Caco-2 (cell line): ENCODE results near the gene LENG8. TPM values are rescaled to one million over a fixed set of nuclear protein-coding genes. Genes with fewer than 3 reads are reported as not detected.

Source experiments
- BruUV-seq: library from RNA; stranded (reverse); fragments of 400-500 nt; replicated peaks from 2 replicates; lab custom pipeline; 2021; lab: Mats Ljungman, UMichigan
- CTCF ChIA-PET: fragments of 300-600 bp; sonication (Branson Sonifier 250); formaldehyde crosslinking; loops from one replicate; lab custom pipeline; 2022; ENCODE audit warnings: antibody characterized with exemption; lab: Charles Lee
- POLR2A ChIA-PET: fragments of 300-600 bp; sonication (Branson Sonifier 250); formaldehyde crosslinking; loops from one replicate; lab custom pipeline; 2022; ENCODE audit warnings: antibody characterized with exemption; lab: Charles Lee
- DNase-seq, 2 experiments: peaks; one replicate each; pipeline versions ENCODE4 v3.0.0 to v3.0.0-alpha.2; 2020 to 2022
- H3K27me3 ChIP-seq: replicated peaks from 2 replicates; pipeline ENCODE4 v1.6.0; 2011; ENCODE audit warnings: low read length; ENCODE audit not compliant: control insufficient read depth, insufficient read depth
- H3K36me3 ChIP-seq: 2 replicates; pipeline ENCODE4 v1.5.1; 2011; ENCODE audit warnings: low read length; ENCODE audit not compliant: control insufficient read depth, insufficient read depth
- H3K4me1 ChIP-seq: fragments of 250-450 bp; sonication (Bioruptor Pico); 2 replicates; pipeline ENCODE4 v1.5.1; 2020; ENCODE audit warnings: mild to moderate bottlenecking
- H3K4me3 ChIP-seq: 2 replicates; pipeline ENCODE4 v1.5.1; 2011; ENCODE audit warnings: low read depth, mild to moderate bottlenecking, control low read depth, low read length
- H3K9me3 ChIP-seq: fragments of 250-450 bp; sonication (Bioruptor Pico); 2 replicates; pipeline ENCODE4 v1.5.1; 2020; ENCODE audit warnings: mild to moderate bottlenecking, moderate library complexity
- H3K27ac Mint-ChIP-seq: one replicate; pipeline ENCODE4 v1.8.0; 2022; ENCODE audit warnings: mixed read lengths; ENCODE audit not compliant: unreplicated experiment
- H3K27me3 Mint-ChIP-seq: one replicate; pipeline ENCODE4 v1.8.0; 2022; ENCODE audit warnings: mixed read lengths; ENCODE audit not compliant: insufficient read depth, unreplicated experiment
- H3K36me3 Mint-ChIP-seq: one replicate; pipeline ENCODE4 v1.8.0; 2022; ENCODE audit warnings: mild to moderate bottlenecking, mixed read lengths; ENCODE audit not compliant: insufficient read depth, unreplicated experiment
- H3K4me1 Mint-ChIP-seq: one replicate; pipeline ENCODE4 v1.8.0; 2022; ENCODE audit warnings: low read depth, mixed read lengths; ENCODE audit not compliant: unreplicated experiment
- H3K4me3 Mint-ChIP-seq: one replicate; pipeline ENCODE4 v1.8.0; 2022; ENCODE audit warnings: mild to moderate bottlenecking, moderate library complexity, mixed read lengths; ENCODE audit not compliant: unreplicated experiment
- H3K9me3 Mint-ChIP-seq: one replicate; pipeline ENCODE4 v1.8.0; 2022; ENCODE audit warnings: mixed read lengths; ENCODE audit not compliant: unreplicated experiment
- intact Hi-C: fragments of 100-400 bp; cut with micrococcal nuclease; formaldehyde crosslinking; loops from one replicate; pipeline ENCODE4 v1.10.0; 2022; ENCODE audit not compliant: unreplicated experiment
- total RNA-seq: library from RNA; stranded (reverse); gene quantifications from 2 replicates; pipeline ENCODE4 v1.2.3, GENCODE V29; 2022
- TF ChIP-seq, protein P1 (sequence below), 2 experiments: fragments of 200-600 bp in 1 of 2; IDR thresholded peaks; 1 replicate in 1 of 2; 2 replicates in 1 of 2; pipeline versions ENCODE4 v1.5.1 to v1.8.0; 2011 to 2022; ENCODE audit warnings: antibody characterized with exemption in 1 of 2, control low read depth in 1 of 2, inconsistent platforms in 1 of 2, low read depth in 1 of 2, low read length in 1 of 2, mild to moderate bottlenecking in 1 of 2, moderate library complexity in 1 of 2; ENCODE audit not compliant: insufficient read depth in 1 of 2, severe bottlenecking in 1 of 2, unreplicated experiment in 1 of 2

Gene LENG8
- total RNA-seq, 1 experiment from 2014 or later: 143 TPM

GRCh38 chr19:54455786-54456422, 6.9 kb downstream of the LENG8 start:
- Mint-ChIP-seq H3K9me3 (no peaks in the 10 kb centered on the region), H3K4me1 (peaks cover 11% of the 10 kb centered on the region), H3K36me3 (peaks cover 97% of the 10 kb centered on the region), H3K27ac (no peak overlapping the region), H3K27me3 (no peaks in the 10 kb centered on the region), H3K4me3 (no peak overlapping the region)
- H3K9me3 ChIP-seq: no peaks in the 10 kb centered on the region
- H3K4me1 ChIP-seq: no peaks in the 10 kb centered on the region; the same call in 1 of the 2 replicates
- H3K4me3 ChIP-seq: no peak overlapping the region
- DNase-seq: no peak
- peaks cover 17% of the 10 kb centered on the region for H3K36me3 ChIP-seq
- intact Hi-C loops: no loop called here
- no TSS peak for BruUV-seq
- TF ChIP-seq, protein P1, sequence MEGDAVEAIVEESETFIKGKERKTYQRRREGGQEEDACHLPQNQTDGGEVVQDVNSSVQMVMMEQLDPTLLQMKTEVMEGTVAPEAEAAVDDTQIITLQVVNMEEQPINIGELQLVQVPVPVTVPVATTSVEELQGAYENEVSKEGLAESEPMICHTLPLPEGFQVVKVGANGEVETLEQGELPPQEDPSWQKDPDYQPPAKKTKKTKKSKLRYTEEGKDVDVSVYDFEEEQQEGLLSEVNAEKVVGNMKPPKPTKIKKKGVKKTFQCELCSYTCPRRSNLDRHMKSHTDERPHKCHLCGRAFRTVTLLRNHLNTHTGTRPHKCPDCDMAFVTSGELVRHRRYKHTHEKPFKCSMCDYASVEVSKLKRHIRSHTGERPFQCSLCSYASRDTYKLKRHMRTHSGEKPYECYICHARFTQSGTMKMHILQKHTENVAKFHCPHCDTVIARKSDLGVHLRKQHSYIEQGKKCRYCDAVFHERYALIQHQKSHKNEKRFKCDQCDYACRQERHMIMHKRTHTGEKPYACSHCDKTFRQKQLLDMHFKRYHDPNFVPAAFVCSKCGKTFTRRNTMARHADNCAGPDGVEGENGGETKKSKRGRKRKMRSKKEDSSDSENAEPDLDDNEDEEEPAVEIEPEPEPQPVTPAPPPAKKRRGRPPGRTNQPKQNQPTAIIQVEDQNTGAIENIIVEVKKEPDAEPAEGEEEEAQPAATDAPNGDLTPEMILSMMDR (IDR thresholded peaks at IDR 0.05; ENCODE audit: insufficient read depth in 1 of 2, low read depth in 1 of 2, low read length in 1 of 2, severe bottlenecking in 1 of 2, unreplicated experiment in 1 of 2): no peak
- no peaks in the 10 kb centered on the region for H3K27me3 ChIP-seq
- CTCF ChIA-PET: no interaction called here
- POLR2A ChIA-PET: no interaction called here

DNA sequence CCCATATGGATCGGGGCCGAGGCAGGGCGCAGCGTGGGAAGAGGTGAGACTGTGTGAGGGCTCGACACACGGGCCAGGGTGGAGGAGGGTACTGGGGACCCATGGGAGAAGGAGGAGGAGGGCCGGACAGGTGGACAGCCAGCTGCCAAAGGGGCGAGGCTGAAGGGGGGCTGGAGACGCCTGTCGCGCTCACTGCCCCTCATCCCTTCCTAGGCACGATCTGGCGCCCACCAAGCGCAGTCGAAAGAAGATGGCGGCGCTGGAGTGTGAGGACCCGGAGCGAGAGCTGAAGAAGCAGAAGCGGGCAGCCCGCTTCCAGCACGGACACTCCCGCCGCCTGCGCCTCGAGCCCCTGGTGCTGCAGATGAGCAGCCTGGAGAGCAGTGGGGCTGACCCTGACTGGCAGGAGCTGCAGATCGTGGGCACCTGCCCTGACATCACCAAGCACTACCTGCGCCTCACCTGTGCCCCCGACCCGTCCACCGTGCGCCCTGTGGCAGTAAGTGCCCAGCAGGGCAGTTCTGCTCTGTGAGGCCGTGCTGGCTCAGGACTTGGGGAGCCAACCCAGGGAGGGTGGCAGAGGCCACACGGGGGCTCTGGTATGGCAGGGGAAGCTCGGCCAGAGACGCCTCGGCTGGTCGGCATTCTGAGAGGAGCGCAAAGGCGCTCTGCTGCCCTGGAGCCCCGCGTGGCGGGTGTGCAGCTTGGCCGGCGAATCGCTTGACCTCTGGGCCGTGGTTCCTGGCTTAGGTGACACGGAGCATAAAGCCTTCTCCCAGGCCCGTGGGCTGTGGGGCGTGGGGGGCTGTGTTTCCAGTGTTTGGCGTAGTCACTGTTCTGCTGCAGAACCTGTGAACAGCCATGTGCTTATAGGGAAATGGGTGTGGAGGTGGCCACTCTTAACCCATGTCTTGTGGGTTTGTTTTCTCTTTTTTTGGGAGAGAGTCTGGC, 7.7 kb downstream of the LENG8 start:
- Mint-ChIP-seq H3K4me3 (no peak overlapping the region), H3K9me3 (no peaks in the 10 kb centered on the region), H3K27ac (no peak overlapping the region), H3K27me3 (no peaks in the 10 kb centered on the region), H3K36me3 (peaks cover 97% of the 10 kb centered on the region), H3K4me1 (peaks cover 12% of the 10 kb centered on the region)
- DNase-seq: no peak
- Histone ChIP-seq H3K4me3 (no peak overlapping the region), H3K36me3 (peaks cover 17% of the 10 kb centered on the region), H3K9me3 (no peaks in the 10 kb centered on the region), H3K4me1 (no peaks in the 10 kb centered on the region), H3K27me3 (no peaks in the 10 kb centered on the region)
- intact Hi-C loops: no loop called here
- ChIA-PET POLR2A (no interaction called here), CTCF (no interaction called here)
- BruUV-seq: no TSS peak
- TF ChIP-seq, protein P1 (IDR thresholded peaks at IDR 0.05; ENCODE audit: insufficient read depth in 1 of 2, low read depth in 1 of 2, low read length in 1 of 2, severe bottlenecking in 1 of 2, unreplicated experiment in 1 of 2): no peak

DNA sequence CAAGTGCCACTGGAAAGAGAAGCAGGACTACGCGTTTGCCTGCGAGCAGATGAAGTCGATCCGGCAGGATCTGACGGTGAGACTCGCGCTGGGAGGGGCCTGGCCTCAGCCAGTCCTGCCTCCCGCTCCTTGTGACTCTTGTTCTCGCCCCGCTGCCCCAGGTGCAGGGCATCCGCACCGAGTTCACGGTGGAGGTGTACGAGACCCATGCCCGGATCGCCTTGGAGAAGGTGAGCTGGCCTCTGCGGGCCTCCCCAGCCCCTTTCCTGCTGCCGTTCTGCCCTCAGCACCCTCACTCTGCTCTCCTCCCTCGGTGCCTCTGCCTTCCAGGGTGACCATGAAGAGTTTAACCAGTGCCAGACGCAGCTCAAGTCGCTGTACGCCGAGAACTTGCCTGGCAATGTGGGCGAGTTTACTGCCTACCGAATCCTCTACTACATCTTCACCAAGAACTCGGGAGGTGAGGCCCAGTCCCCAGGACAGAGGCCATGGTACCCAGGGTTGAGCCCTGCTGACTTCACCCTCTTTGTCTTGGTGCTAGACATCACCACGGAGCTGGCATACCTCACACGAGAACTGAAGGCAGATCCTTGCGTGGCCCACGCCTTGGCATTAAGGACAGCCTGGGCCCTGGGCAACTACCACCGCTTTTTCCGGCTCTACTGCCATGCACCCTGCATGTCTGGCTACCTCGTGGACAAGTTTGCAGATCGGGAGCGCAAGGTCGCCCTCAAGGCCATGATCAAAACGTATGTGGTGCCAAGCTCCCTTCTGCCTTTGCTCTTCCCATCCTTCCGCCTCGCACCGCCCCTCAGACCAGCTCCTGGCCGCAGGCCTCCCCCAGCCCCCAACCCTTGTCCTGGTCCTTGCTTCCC, 9.0 kb downstream of the LENG8 start:
- H3K36me3 ChIP-seq: peaks cover 15% of the 10 kb centered on the region
- no peak overlapping the region for H3K4me3 ChIP-seq
- no peaks in the 10 kb centered on the region for H3K27me3 ChIP-seq
- intact Hi-C loops: no loop called here
- Mint-ChIP-seq H3K36me3 (peaks cover 97% of the 10 kb centered on the region), H3K4me1 (peaks cover 16% of the 10 kb centered on the region), H3K27me3 (no peaks in the 10 kb centered on the region), H3K27ac (no peak overlapping the region), H3K4me3 (no peak overlapping the region), H3K9me3 (no peaks in the 10 kb centered on the region)
- ChIA-PET CTCF (no interaction called here), POLR2A (no interaction called here)
- BruUV-seq: no TSS peak
- no peaks in the 10 kb centered on the region for H3K9me3 ChIP-seq
- TF ChIP-seq, protein P1 (IDR thresholded peaks at IDR 0.05; ENCODE audit: insufficient read depth in 1 of 2, low read depth in 1 of 2, low read length in 1 of 2, severe bottlenecking in 1 of 2, unreplicated experiment in 1 of 2): no peak
- peaks cover 8% of the 10 kb centered on the region for H3K4me1 ChIP-seq
- DNase-seq: no peak
